ENCODE measurements around the gene SEPTIN7.

SEPTIN7 gene

GRCh38 chr7:35828817-35829216 is 28.0 kb downstream of the SEPTIN7 start:
- H3K4me3 ChIP-seq (ENCODE audit: low read depth, low read length): no peak overlapping the region
- DNase-seq (ENCODE audit: low read depth, low spot score): no peak
- ChIA-PET CTCF (interaction anchor here (1.5 kb wide), 1 partner anchor 27 kb away, joined by 3 read pairs; no protein-coding TSS in a partner anchor), POLR2A (no interaction called here)
- TF ChIP-seq CTCF (IDR thresholded peaks at IDR 0.05; ENCODE audit: insufficient read depth, low read length, missing control alignments): no peak

GRCh38 chr7:35831208-35831607 is 30.4 kb downstream of the SEPTIN7 start:
- POLR2A ChIA-PET: no interaction called here
- DNase-seq (ENCODE audit: low read depth, low spot score): no peak
- H3K4me3 ChIP-seq (ENCODE audit: low read depth, low read length): no peak overlapping the region
- CTCF ChIA-PET: interaction anchor here (1.2 to 1.9 kb wide), 2 partner anchors 10 to 29 kb away, joined by 3 to 4 read pairs; no protein-coding TSS in a partner anchor
- TF ChIP-seq CTCF (IDR thresholded peaks at IDR 0.05; ENCODE audit: insufficient read depth, low read length, missing control alignments): no peak

- CTCF ChIA-PET: no interaction called here
- H3K4me3 ChIP-seq (ENCODE audit: low read depth, low read length): no peak overlapping the region
- POLR2A ChIA-PET: no interaction called here
- TF ChIP-seq CTCF (IDR thresholded peaks at IDR 0.05; ENCODE audit: insufficient read depth, low read length, missing control alignments): no peak
- DNase-seq (ENCODE audit: low read depth, low spot score): peak; percentile 63
These were observed 39.3 kb downstream of the SEPTIN7 start for GRCh38 chr7:35839860-35840854.

- no peak overlapping the region for H3K4me3 ChIP-seq (ENCODE audit: low read depth, low read length)
- POLR2A ChIA-PET: interaction anchor here (0.7 kb wide), 1 partner anchor 21 kb away, joined by 3 read pairs; no protein-coding TSS in a partner anchor
- no peak for TF ChIP-seq CTCF (IDR thresholded peaks at IDR 0.05; ENCODE audit: insufficient read depth, low read length, missing control alignments)
- no peak for DNase-seq (ENCODE audit: low read depth, low spot score)
- CTCF ChIA-PET: interaction anchor here (0.9 to 2.1 kb wide), 2 partner anchors 10 to 45 kb away, joined by 3 to 7 read pairs; no protein-coding TSS in a partner anchor
These were observed 46.1 kb downstream of the SEPTIN7 start for GRCh38 chr7:35846816-35847412.

- ChIA-PET POLR2A (no interaction called here), CTCF (interaction anchor here (1.1 kb wide), 1 partner anchor 152 kb away, joined by 3 read pairs; no protein-coding TSS in a partner anchor)
- TF ChIP-seq CTCF (IDR thresholded peaks at IDR 0.05; ENCODE audit: insufficient read depth, low read length, missing control alignments): no peak
- DNase-seq (ENCODE audit: low read depth, low spot score): no peak
- no peak overlapping the region for H3K4me3 ChIP-seq (ENCODE audit: low read depth, low read length)
These were observed 47.9 kb downstream of the SEPTIN7 start for GRCh38 chr7:35848725-35849124.
